Left kidney (tissue), 2 donors: ENCODE data around the gene ADCY7. TPM values are rescaled to one million over a fixed set of nuclear protein-coding genes. Genes with fewer than 3 reads are reported as not detected.

Experiments
- DNase-seq: peaks from one replicate; pipeline ENCODE4 v3.0.0-alpha.2; 2013
- polyA plus RNA-seq: library from polyadenylated mRNA; unstranded; fragments of 120-200 nt; gene quantifications from one replicate; pipeline ENCODE4 v1.2.1, GENCODE V29; 2013; ENCODE audit not compliant: insufficient read length

ADCY7 gene
- polyA plus RNA-seq, 1 donor: 6.3 TPM

- DNase-seq: no peak
Measured at GRCh38 chr16:50281391-50282009, 15.1 kb downstream of the ADCY7 start.

- no peak for DNase-seq
Measured at GRCh38 chr16:50282010-50282538, 15.7 kb downstream of the ADCY7 start.

- DNase-seq: no peak
Measured at GRCh38 chr16:50282955-50283631, 16.7 kb downstream of the ADCY7 start.

DNA sequence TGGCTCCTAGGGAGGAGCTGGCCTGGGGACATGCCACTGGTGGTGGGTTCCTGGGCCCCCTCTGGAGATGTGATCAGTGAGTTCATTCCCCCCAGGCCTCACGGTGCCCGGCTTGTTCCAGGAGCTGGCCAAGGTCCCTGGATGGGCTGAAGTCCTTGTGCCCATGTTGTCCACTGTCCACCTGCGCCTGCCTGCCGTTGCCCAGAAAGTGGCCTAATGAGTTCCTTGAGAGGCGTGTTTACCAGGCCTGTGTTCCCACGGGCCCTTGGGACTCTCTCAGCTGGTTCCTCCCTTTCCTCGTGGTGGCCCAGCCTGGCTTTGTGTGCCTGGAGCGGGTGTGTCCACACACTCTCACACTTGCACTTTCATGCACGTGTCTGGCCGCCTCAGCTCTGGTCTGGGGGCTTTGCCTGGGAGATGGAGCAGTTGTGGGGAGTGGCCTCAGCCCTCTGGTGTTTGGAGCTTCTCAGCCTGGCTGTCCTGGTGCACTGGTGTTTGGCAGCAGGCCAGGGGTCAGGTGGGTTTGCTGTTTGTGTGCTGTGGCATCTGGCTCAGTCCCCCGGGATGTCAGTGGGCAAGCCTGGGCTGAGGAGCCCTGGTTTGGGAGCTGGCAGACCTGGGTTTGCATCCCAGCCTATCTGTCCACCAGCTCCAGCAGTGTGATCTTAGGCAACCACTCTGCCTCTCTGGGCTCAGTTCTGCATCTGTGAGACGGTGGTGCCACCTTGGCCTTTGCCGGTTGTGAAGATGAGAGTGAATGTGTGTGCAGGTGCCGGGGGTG, 18.0 kb downstream of the ADCY7 start:
- DNase-seq: no peak

GRCh38 chr16:50285406-50286003, 19.2 kb downstream of the ADCY7 start:
- no peak for DNase-seq

DNA sequence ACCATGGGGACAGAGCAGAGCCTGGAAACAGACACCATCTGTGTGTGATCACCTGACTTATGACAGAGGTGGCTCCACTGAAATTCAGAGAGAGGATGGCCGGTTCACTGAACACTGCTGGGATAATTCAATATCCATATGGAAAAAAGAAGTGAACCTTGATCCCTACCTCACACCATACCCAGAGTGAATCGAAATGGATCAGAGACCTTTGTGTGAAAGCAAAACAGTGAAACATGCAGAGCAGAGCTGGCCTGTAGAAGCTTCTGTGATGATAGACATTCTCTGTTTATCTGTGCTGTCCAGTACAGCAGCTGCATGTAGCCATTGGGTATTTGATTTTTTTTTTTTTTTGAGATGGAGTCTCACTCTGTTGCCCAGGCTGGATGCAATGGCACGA, 20.3 kb downstream of the ADCY7 start:
- DNase-seq: no peak

GRCh38 chr16:50288026-50288425, 21.7 kb downstream of the ADCY7 start:
- DNase-seq: no peak

DNA sequence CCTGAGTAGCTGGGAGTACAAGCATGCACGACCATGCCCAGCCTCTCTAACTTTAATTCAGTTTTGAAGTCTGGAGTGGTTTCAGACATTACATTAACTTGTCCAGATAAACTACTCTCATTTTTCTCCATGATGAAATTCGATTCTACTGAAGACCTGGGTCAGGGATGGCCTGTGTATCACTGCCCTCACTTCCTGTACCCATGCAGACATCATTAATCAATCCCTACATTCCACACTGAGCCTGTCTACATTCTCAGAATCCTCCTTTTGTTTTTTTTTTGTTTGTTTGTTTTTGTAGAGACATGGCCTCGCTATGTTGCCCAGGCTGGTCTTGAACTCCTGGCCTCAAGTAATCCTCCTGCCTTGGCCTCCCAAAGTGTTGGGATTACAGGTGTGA, 22.6 kb downstream of the ADCY7 start:
- no peak for DNase-seq

DNA sequence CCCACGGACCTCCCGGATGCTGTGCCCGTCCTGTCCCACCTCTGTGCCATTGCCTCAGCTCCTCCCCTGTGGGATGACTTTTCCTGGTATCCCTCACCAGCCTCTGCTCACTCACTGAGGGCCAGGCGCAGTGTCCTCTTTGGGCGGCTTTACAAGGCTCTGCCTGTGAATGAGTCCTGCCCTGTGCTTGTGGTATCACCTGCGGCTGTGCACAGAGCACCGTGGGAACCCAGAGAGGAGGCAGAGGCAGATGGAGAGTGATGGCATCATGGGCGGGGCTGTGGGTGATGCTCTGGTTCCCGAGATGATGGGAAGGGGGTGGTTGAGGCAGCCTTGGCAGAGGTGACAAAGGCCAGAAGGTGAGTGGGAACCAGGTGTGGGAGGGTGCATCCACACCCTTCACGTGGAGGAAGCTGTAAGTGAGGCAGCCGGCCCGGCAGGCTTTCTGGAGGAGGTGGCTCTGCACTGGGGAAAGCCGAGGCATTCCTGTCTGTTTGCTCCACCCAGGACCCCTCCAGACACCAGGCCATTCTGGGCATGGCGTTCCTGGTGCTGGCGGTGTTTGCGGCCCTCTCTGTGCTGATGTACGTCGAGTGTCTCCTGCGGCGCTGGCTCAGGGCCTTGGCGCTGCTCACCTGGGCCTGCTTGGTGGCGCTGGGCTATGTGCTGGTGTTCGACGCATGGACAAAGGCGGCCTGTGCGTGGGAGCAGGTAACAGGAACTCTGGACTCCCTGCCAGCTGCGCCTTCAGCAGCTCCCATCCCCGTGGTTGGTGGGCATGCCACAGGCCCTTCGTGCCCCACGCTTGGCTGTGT, 23.8 kb downstream of the ADCY7 start:
- no peak for DNase-seq

GRCh38 chr16:50290856-50291255, 24.5 kb downstream of the ADCY7 start:
- no peak for DNase-seq

- DNase-seq: no peak
Measured at GRCh38 chr16:50291719-50292565, 25.6 kb downstream of the ADCY7 start.

GRCh38 chr16:50292566-50292948, 26.2 kb downstream of the ADCY7 start:
- no peak for DNase-seq

GRCh38 chr16:50293041-50293783, 26.9 kb downstream of the ADCY7 start:
- no peak for DNase-seq

- no peak for DNase-seq
Measured at GRCh38 chr16:50293994-50294855, 27.9 kb downstream of the ADCY7 start.

DNA sequence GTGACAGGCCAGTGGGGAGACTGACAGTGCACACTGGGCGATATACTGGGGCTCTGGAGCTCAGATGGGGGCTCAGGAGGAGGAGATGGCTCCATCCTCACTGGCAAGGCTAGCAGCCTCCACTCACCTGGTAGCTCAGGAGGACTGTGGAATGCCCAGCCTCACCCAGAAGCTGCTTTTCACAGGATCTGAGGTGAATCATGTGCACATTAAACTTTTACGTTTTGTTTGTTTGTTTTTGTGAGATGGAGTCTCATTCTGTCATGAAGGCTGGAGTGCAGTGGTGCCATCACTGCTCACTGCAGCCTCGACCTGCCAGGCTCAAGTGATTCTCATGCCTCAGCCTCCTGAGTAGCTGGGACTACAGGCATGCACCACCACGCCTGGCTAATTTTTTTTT, 28.6 kb downstream of the ADCY7 start:
- no peak for DNase-seq

GRCh38 chr16:50295541-50296132, 29.3 kb downstream of the ADCY7 start:
- no peak for DNase-seq

GRCh38 chr16:50296807-50297206, 30.5 kb downstream of the ADCY7 start:
- no peak for DNase-seq

GRCh38 chr16:50297301-50298074, 31.1 kb downstream of the ADCY7 start:
- DNase-seq: no peak
